NCI-H510A treated with DMSO at 0.1 percent for 48 hours (cell line): ENCODE data around the gene WIPF1.

Experiments used
- DNase-seq: peaks from one replicate; lab custom pipeline; 2025; lab: John Stamatoyannopoulos, UW

The WIPF1 gene

DNA sequence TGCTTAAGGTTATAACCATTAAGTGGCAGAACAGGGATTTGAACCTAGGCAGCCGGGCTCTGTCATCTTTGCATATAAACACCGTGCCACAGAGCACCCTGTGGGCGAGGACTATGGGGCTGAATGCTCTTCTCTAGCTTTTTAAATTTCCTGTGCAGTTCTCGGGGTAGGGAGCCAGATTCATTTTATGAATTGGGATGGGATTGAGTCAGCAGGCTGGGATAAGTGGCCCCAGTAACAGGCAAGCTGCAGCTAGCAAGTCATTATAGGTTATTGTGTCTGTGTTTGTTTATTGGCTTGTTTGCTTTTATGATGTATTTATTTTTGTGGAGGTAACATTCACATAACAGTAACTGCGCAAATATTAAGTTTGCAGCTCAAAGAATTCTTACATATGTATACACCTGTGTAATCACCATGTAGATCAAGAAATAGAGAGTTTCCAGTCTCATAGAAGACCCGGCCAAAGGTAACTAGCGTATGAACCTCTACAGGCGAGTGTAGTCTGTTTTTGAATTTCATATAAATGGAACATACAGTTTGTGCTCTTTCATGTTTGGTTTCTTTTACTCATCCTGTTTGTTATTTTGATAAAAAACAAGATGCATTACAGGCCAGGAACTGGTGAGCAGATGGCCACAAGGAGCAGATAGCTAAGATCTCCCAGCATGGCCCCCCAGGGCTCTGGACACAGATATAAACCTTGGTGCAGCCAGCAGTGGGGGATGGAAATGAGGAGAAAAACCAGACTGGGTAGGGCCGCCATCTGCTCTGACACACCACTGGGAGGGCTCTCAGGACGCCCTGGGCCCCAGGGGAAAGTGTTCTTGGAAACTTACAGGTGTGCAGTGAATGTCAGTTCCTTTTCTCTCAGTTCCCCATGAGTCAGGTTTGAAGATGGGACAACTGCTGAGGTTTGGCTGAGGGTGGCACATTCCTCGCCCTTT lies 61.6 kb downstream of the WIPF1 start:
- DNase-seq: peak; percentile 45

DNA sequence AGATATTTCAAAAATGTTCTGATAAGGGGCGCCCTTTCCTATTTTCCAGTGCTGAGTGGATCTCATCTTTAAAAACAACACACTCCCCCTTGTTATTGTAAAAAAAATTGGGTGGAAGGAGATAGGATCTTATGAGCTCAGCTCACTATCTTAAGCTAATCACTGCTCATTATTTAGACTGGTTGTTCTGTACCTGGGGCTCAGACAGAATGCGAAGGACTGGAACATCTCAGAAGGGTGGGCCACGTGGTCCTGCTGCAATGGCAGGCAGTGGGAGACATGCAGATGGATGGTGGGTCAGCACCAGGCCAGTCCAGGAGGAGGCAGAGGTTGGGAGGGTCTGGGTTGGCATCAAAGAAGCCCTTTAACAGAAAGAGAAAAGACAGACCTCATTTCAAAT lies 62.5 kb downstream of the WIPF1 start:
- no peak for DNase-seq

DNA sequence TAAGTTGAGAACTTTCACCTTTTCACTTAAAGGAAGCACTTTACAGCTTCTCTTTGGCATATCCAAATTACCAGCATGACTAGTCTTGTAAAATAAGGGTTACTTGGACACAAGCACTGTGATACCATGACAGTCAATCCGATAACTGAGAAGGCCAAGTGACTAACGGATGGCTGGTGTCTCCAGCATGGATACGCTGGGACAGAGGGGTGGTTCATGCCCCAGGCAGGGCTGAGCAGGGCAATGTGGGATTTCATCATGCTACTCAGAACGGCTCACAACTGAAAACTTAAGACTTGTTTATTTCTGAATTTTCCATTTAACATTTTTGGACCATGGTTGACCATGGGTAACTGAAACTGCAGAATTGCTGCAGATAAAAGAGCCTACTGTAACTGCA lies 67.7 kb downstream of the WIPF1 start:
- DNase-seq: no peak

DNA sequence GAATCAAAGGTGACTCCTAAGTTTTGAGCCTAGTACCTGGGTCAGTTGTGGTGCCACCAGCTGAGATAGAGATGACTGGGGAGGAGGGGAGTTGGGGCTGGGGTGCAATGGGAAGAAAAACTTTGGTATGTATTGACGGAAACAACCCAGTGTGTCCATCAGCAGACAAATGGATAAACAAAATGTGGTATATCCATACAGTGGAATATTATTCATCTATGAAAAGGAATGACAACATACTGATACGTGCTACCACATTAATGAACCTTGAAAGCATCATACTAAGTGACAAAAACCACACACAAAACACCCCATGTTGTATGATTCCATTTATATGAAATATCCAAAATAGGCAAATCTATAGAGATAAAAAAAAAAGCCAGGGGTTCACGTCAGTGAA lies 69.6 kb downstream of the WIPF1 start:
- DNase-seq: no peak

DNA sequence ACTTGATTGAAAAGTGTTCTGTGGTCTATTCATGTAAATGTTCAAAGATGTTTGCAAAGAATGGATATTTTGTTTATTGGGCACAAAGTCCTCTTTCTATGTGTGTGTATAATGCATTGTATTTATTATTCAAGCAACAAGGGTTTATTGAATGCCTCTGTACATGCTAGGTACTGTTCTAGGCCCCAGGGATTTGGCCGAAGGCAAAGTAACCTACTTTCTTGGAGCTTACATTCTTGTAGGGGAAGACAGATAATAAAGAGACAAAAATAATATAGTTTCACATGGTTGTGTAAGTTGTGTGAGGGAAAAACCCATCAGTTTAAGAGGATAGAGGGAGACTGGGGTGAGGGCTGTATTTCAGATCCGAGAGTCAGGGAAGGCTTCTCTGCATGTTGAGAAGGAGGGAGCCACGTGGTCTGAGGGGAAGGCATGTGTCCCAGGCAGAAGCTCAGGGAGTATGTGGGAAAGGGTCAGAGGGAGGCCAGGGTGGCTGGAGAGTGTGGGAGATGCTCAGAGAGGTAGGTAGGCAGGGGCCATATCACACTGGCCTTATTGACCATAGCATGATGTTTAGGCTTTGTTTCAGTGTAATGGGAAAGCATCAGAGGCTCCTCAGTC lies 70.4 kb downstream of the WIPF1 start:
- DNase-seq: no peak

DNA sequence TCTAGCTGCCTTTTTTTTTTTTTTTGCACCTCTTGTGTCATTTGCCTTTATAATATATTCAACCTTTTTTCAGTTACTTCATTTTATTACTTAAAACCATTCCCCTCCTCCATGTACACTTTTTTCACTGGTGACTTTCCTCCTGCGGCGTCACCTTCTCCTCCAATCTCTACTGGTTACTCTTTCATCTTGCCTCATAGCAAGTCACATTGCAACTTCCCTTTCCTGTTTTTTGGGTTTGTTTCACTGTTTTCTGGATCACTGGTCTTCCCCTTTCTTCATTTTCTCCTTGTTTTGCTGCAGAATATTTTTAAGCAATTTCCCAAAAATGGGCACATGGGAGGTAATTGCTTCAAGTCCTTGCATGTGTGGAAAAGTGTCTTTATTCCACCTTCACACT lies 73.1 kb downstream of the WIPF1 start:
- no peak for DNase-seq

DNA sequence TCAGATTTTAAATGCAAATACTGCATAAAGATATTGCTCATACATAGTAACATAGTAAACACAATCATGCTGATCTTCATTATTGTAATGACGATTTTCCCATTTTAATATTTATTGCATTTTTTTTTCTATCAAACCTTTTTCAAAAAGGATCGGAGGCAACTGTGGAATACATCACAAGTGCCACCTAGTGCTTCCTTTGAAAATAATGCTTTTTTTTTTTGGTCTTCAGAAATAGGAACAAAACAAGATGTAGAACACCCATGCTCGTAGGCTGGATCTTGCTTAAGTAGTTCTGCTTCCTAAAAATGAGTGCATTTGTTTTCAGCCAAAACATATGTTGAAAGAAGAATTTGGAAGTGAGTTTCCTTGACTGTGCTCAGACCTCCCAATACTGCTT lies 75.1 kb downstream of the WIPF1 start:
- no peak for DNase-seq

DNA sequence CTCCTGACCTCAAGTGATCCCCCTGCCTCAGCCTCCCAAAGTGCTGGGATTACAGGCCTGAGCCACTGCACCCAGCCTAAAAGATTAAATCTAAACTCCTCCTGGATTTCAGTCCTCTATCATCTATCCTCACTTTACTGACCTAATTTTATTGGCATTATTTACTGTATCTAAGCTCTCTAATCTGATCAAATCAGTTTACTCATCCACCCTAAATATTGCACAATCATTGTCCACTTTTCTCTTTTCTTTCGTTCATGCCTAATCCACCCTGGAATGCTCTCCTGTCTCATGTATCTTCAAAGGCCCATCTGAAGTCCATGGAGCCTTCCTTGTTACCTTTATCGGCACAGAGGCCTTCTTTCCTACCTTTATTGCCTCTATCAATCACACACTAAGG lies 79.2 kb downstream of the WIPF1 start:
- no peak for DNase-seq

DNA sequence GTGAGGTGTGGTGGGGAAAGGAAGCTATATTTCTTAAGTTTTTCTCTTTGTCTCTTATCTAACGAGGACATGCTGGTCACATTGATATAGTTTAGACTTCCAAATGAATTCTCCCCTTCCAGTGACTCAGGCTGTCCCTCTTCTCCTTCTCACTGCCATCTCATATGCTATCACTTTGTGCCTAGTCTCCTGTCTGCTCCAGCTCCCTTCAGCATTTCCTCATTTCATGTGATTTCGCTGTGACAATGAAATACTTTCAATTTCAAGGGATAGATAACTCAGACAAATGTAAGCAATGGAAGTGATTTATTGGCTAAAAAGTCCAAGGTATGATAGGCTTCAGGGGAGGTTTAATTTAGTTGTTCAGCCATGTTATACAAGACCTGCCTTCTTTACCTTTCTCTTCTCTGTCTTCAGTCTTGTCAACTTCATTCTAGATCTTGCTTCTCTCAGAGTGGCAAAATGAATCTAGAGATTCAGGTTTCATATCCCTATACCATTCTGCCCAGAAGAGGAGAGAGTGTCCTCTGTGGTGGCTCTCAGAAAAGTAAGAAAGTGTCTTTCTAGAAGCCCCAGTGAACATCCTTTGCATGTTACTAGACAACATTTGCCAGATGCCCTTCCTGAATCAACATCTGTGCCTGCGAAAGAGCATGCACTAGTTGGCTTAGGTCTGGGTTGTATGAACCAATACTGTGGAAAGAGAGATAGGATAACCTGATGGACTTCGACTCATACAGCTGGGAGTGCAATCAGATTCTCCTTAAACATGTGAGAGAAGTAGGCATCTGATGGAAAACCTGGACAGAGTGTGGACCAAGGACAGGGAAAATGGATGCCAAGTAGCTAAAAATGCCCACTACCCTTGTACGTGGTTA lies 80.9 kb downstream of the WIPF1 start:
- no peak for DNase-seq

DNA sequence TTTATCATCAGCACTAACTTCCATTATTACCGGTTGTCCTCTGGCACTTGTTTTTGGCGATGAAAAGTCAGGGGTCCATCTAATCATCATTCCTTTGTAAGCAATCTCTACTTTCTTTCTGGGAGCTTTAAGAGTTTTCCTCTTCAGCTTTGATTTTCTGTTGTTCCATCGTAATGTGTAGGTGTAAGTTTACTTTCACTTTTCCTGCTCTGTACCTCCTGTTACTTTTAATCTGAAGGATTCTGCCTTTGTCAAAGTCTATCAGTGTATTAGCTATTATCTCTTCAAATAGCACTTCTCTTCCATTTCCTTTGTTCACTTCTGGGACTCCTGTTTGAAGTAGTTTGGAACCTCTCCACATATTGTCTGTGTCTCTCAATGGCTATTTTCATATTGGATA lies 85.3 kb downstream of the WIPF1 start:
- no peak for DNase-seq

DNA sequence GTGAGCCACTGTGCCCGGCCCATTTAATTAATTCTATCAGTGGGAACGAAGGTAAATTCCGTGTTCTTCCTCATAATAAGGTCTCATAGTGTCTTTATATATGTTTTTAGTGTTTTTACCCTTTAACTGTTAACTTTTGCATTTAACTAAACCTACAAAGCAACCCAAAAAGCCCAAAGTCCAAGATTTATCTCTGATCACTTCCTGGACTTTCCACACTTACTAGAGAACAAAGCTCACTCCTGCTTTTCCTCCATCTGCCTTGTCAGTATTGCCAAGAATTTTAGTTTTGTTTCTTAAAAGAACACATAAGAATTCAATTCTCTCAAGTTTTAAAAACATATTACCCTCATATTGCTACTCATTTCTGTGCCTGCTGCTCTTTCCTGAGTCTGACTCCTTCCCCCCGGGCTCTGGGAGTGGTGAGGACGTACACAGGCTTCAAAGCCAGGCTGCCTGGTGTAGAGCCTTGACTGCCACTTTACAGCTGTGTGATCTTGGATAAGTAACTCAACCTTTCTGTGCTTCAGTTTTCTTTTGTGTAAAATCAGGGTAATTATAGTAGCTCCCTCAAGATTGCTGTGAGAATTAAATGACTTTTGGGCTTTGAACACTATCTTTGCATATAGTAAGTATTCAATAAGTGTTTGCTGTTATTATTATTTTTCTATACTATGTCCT lies 85.9 kb downstream of the WIPF1 start:
- no peak for DNase-seq

DNA sequence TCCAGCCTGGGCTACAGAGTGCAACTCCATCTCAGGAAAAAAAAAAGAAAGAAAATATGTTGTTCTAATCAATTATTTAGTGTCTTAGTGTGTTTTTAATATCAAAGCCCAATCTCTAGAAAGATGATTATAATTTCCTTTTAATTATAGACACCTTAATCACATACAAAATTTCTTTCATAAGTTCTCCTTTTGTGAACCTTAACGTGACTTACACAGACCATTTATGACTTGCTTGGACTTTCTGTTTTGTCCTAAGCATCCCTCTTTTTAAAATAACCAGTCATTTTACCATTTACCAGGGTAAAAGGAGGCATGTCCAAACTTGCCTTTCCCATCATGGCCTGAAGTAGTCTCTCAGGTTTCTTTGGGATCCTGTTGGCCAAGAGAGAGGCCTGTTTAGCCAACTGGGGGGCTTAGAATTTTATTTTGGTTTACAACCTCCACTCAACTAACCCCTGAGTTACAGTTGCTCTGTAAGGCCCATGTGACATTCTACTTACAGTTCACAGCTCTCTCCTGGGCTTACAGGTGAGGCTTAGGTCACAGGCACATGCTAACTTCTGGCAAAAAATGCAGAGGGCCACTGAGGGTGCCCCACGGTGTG lies 86.9 kb downstream of the WIPF1 start:
- DNase-seq: peak; percentile 46
